ENCODE results near the gene CCDC184.

CCDC184 gene

GRCh38 chr12:48179466-48179865, 4.0 kb upstream of the CCDC184 start:
- no peak for DNase-seq (ENCODE audit: low spot score)

GRCh38 chr12:48180424-48180823, 3.0 kb upstream of the CCDC184 start:
- DNase-seq (ENCODE audit: low spot score) = no peak

GRCh38 chr12:48180857-48181495, 2.5 kb upstream of the CCDC184 start:
- no peak for DNase-seq (ENCODE audit: low spot score)

GRCh38 chr12:48182631-48183030, 813 bp upstream of the CCDC184 start:
- DNase-seq (ENCODE audit: low spot score) = no peak

- no peak for DNase-seq (ENCODE audit: low spot score)
Observed at GRCh38 chr12:48183876-48184548, 568 bp downstream of the CCDC184 start.

- DNase-seq (ENCODE audit: low spot score) = no peak
Observed at GRCh38 chr12:48184549-48184922, 1.1 kb downstream of the CCDC184 start.

GRCh38 chr12:48185181-48185919, 1.9 kb downstream of the CCDC184 start:
- DNase-seq (ENCODE audit: low spot score) = no peak

GRCh38 chr12:48187916-48188695, 4.7 kb downstream of the CCDC184 start:
- no peak for DNase-seq (ENCODE audit: low spot score)

GRCh38 chr12:48189331-48190125, 6.1 kb downstream of the CCDC184 start:
- peak; percentile 68 for DNase-seq (ENCODE audit: low spot score)

GRCh38 chr12:48191096-48191495, 7.7 kb downstream of the CCDC184 start:
- DNase-seq (ENCODE audit: low spot score) = no peak

- no peak for DNase-seq (ENCODE audit: low spot score)
Observed at GRCh38 chr12:48192861-48193260, 9.4 kb downstream of the CCDC184 start.

GRCh38 chr12:48193623-48194022, 10.2 kb downstream of the CCDC184 start:
- DNase-seq (ENCODE audit: low spot score) = no peak

GRCh38 chr12:48194799-48195201, 11.4 kb downstream of the CCDC184 start:
- no peak for DNase-seq (ENCODE audit: low spot score)

- DNase-seq (ENCODE audit: low spot score) = no peak
Observed at GRCh38 chr12:48197549-48197970, 14.1 kb downstream of the CCDC184 start.

- DNase-seq (ENCODE audit: low spot score) = peak; percentile 90
Observed at GRCh38 chr12:48197971-48198671, 14.7 kb downstream of the CCDC184 start.

GRCh38 chr12:48198672-48198971, 15.2 kb downstream of the CCDC184 start:
- no peak for DNase-seq (ENCODE audit: low spot score)

GRCh38 chr12:48198985-48199384, 15.5 kb downstream of the CCDC184 start:
- no peak for DNase-seq (ENCODE audit: low spot score)

GRCh38 chr12:48199774-48200221, 16.4 kb downstream of the CCDC184 start:
- DNase-seq (ENCODE audit: low spot score) = no peak

GRCh38 chr12:48201091-48201490, 17.6 kb downstream of the CCDC184 start:
- no peak for DNase-seq (ENCODE audit: low spot score)

- no peak for DNase-seq (ENCODE audit: low spot score)
Observed at GRCh38 chr12:48201516-48201915, 18.1 kb downstream of the CCDC184 start.

- no peak for DNase-seq (ENCODE audit: low spot score)
Observed at GRCh38 chr12:48202766-48203165, 19.3 kb downstream of the CCDC184 start.

Measured in AG08396 (cell line).